ENCODE results near the gene HOXA7. TPM values are rescaled to one million over a fixed set of nuclear protein-coding genes. Genes with fewer than 3 reads are reported as not detected.

Gene HOXA7
- total and polyA plus RNA-seq, 2 of the 8 experiments (the other 6 are each of a cell fraction or from before 2014, with no cell fraction given) = 0.03 TPM; not detected in 1

DNA sequence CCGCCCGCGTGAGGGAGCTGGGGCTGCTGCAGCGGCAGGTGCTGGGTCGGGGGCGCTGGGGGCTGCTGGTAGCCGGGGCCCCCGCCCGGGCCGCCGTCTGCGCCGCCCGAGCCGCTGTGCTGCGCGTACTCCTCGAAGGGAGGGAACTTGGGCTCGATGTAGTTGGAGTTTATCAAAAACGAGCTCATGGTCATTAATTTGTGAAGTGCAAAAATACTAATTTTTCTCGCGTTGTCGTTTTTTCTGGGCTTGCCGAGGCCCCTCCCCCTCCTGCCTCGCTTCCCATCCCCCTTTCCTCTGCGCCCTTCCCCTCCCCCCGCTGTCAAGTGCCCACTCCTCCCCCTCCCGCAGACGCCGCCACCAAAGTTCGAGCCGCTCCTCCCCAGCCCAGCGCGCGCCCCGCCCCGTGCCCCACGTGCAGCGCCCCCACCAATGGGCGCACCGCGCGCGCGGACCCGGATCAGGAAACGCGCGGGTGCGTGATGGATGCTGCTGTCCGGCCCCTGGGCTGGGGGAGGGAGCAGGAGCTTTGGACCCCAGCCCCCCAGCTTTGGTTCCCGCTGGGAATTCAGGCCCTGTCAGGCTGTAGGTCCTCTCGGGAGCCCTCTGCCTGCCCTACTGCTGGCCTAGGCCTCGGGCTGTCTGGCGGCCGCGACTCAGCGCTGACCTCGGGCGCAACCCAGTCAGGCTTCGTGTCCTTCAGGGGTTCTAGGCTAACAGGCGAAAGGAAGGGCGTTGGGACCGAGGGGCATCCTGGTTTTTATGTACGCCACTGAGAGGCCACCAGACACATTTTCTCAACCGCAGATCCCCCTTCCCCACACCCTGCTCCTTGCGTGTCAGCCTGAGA is 25.7 kb downstream of the HOXA7 start, which contains the start of gene HOXA4 (continued):
- TF ChIP-seq GABPA (IDR thresholded peaks at IDR 0.05; ENCODE audit: borderline replicate concordance, insufficient read depth, low read length) = no peak
- TF ChIP-seq, protein P1, sequence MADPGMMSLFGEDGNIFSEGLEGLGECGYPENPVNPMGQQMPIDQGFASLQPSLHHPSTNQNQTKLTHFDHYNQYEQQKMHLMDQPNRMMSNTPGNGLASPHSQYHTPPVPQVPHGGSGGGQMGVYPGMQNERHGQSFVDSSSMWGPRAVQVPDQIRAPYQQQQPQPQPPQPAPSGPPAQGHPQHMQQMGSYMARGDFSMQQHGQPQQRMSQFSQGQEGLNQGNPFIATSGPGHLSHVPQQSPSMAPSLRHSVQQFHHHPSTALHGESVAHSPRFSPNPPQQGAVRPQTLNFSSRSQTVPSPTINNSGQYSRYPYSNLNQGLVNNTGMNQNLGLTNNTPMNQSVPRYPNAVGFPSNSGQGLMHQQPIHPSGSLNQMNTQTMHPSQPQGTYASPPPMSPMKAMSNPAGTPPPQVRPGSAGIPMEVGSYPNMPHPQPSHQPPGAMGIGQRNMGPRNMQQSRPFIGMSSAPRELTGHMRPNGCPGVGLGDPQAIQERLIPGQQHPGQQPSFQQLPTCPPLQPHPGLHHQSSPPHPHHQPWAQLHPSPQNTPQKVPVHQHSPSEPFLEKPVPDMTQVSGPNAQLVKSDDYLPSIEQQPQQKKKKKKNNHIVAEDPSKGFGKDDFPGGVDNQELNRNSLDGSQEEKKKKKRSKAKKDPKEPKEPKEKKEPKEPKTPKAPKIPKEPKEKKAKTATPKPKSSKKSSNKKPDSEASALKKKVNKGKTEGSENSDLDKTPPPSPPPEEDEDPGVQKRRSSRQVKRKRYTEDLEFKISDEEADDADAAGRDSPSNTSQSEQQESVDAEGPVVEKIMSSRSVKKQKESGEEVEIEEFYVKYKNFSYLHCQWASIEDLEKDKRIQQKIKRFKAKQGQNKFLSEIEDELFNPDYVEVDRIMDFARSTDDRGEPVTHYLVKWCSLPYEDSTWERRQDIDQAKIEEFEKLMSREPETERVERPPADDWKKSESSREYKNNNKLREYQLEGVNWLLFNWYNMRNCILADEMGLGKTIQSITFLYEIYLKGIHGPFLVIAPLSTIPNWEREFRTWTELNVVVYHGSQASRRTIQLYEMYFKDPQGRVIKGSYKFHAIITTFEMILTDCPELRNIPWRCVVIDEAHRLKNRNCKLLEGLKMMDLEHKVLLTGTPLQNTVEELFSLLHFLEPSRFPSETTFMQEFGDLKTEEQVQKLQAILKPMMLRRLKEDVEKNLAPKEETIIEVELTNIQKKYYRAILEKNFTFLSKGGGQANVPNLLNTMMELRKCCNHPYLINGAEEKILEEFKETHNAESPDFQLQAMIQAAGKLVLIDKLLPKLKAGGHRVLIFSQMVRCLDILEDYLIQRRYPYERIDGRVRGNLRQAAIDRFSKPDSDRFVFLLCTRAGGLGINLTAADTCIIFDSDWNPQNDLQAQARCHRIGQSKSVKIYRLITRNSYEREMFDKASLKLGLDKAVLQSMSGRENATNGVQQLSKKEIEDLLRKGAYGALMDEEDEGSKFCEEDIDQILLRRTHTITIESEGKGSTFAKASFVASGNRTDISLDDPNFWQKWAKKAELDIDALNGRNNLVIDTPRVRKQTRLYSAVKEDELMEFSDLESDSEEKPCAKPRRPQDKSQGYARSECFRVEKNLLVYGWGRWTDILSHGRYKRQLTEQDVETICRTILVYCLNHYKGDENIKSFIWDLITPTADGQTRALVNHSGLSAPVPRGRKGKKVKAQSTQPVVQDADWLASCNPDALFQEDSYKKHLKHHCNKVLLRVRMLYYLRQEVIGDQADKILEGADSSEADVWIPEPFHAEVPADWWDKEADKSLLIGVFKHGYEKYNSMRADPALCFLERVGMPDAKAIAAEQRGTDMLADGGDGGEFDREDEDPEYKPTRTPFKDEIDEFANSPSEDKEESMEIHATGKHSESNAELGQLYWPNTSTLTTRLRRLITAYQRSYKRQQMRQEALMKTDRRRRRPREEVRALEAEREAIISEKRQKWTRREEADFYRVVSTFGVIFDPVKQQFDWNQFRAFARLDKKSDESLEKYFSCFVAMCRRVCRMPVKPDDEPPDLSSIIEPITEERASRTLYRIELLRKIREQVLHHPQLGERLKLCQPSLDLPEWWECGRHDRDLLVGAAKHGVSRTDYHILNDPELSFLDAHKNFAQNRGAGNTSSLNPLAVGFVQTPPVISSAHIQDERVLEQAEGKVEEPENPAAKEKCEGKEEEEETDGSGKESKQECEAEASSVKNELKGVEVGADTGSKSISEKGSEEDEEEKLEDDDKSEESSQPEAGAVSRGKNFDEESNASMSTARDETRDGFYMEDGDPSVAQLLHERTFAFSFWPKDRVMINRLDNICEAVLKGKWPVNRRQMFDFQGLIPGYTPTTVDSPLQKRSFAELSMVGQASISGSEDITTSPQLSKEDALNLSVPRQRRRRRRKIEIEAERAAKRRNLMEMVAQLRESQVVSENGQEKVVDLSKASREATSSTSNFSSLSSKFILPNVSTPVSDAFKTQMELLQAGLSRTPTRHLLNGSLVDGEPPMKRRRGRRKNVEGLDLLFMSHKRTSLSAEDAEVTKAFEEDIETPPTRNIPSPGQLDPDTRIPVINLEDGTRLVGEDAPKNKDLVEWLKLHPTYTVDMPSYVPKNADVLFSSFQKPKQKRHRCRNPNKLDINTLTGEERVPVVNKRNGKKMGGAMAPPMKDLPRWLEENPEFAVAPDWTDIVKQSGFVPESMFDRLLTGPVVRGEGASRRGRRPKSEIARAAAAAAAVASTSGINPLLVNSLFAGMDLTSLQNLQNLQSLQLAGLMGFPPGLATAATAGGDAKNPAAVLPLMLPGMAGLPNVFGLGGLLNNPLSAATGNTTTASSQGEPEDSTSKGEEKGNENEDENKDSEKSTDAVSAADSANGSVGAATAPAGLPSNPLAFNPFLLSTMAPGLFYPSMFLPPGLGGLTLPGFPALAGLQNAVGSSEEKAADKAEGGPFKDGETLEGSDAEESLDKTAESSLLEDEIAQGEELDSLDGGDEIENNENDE (IDR thresholded peaks at IDR 0.05; ENCODE audit: insufficient replicate concordance, low read length) = no peak
- no peak for TF ChIP-seq TCF12 (IDR thresholded peaks at IDR 0.05; ENCODE audit: low read depth, low read length)
- no peak for TF ChIP-seq POU5F1 (IDR thresholded peaks at IDR 0.05; ENCODE audit: low read depth, low read length)
- TF ChIP-seq GTF2F1 (IDR thresholded peaks at IDR 0.05; ENCODE audit: borderline replicate concordance, low read depth, low read length) = no peak
- TF ChIP-seq EZH2 (IDR thresholded peaks at IDR 0.05; ENCODE audit: low read depth, low read length, severe bottlenecking) = peak; percentile 76
- TF ChIP-seq TAF7 (optimal IDR thresholded peaks at IDR 0.05; ENCODE audit: borderline replicate concordance, low read depth, low read length) = no peak
- no peak for TF ChIP-seq TBP (IDR thresholded peaks at IDR 0.05; ENCODE audit: low read depth, low read length)
- no peak for TF ChIP-seq SIX5 (IDR thresholded peaks at IDR 0.05; ENCODE audit: low read depth, low read length)
- no peak for TF ChIP-seq JUN (IDR thresholded peaks at IDR 0.05; ENCODE audit: low read depth, low read length)

Data from H1 (cell line).